Lower leg skin (tissue), 3 donors: Measurements from ENCODE around the gene TMEM94.

Source experiments
- CTCF ChIP-seq, 3 donors: fragments of 450-650 bp; IDR thresholded peaks; one replicate each; pipeline ENCODE4 v1.5.1; 2016; ENCODE audit warnings: antibody characterized with exemption in 3 of 3, mild to moderate bottlenecking in 3 of 3, moderate library complexity in 2 of 3
- POLR2A ChIP-seq, 2 donors: fragments of 450-650 bp; IDR thresholded peaks; one replicate each; pipeline ENCODE4 v1.6.1; 2016 to 2017; ENCODE audit warnings: antibody characterized with exemption in 2 of 2, mild to moderate bottlenecking in 1 of 2, moderate library complexity in 1 of 2

GRCh38 chr17:75490953-75491649, 34.7 kb downstream of the TMEM94 start:
- TF ChIP-seq CTCF (IDR thresholded peaks at IDR 0.05) (no peak), POLR2A (IDR thresholded peaks at IDR 0.05) (no peak)
